OCI-LY7 (cell line): ENCODE data around the gene KLK3.

Experiments used
- CTCF ChIP-seq: fragments of 200-600 bp; sonication (generic); conservative IDR thresholded peaks from 2 replicates; pipeline ENCODE4 v1.5.1; 2014; ENCODE audit warnings: mild to moderate bottlenecking, antibody characterized with exemption, low read length, moderate library complexity, mixed read lengths
- EZH2phosphoT487 ChIP-seq: fragments of 200-600 bp; sonication (generic); IDR thresholded peaks from 2 replicates; pipeline ENCODE4 v1.6.1; 2018; ENCODE audit warnings: low read depth, borderline replicate concordance, mild to moderate bottlenecking, mixed run types, antibody characterized with exemption, low read length, moderate library complexity, mixed read lengths

GRCh38 chr19:50843701-50844221, 11.0 kb upstream of the KLK3 start:
- TF ChIP-seq CTCF (no peak), EZH2phosphoT487 (no peak)
